ENCODE measurements around the gene CHST8. TPM values are rescaled to one million over a fixed set of nuclear protein-coding genes. Genes with fewer than 3 reads are reported as not detected.

The CHST8 gene, protein sequence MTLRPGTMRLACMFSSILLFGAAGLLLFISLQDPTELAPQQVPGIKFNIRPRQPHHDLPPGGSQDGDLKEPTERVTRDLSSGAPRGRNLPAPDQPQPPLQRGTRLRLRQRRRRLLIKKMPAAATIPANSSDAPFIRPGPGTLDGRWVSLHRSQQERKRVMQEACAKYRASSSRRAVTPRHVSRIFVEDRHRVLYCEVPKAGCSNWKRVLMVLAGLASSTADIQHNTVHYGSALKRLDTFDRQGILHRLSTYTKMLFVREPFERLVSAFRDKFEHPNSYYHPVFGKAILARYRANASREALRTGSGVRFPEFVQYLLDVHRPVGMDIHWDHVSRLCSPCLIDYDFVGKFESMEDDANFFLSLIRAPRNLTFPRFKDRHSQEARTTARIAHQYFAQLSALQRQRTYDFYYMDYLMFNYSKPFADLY
- under 0.01 TPM in 1 of 2 replicates, not detected in the other for total RNA-seq

DNA sequence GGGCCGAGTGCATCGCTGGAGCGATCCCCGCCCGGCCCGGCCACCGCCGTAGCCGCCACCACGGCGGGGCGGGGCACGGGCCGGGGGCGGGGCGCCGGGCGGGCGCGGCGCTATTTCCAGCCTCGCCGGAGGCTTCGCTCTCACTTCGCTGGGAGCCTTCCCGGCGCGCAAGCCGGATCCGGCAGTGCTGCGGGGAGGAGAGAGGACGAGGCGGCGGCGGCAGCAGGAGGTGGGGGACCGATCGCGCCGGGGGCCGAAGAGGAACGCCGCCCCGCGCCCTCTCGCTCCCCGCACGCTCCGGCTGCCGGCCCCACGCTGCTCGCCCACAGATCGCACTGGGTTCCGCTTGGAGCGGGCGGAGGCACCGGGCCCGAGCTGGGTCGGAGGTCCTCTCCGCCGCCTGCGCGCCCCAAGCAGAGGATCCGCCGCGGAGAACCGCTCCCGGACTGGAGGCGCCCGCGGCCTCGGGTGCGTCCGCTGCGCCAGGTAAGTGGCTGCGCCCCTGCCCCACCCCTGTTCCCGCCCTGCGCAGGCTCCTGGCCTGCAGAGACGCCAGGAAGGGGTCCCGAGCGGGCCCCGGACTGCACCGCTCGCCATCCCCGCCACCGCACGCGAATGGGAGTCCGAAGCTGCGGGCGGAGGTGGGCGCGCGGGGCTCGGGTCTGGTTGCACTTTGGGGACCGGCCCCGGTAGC, at the start of gene CHST8:
TSS of gene CHST8 (plus strand) at position 143 of the 694 bp plus-strand sequence. CDS start 67,309 bp downstream, outside the sequence.

DNA sequence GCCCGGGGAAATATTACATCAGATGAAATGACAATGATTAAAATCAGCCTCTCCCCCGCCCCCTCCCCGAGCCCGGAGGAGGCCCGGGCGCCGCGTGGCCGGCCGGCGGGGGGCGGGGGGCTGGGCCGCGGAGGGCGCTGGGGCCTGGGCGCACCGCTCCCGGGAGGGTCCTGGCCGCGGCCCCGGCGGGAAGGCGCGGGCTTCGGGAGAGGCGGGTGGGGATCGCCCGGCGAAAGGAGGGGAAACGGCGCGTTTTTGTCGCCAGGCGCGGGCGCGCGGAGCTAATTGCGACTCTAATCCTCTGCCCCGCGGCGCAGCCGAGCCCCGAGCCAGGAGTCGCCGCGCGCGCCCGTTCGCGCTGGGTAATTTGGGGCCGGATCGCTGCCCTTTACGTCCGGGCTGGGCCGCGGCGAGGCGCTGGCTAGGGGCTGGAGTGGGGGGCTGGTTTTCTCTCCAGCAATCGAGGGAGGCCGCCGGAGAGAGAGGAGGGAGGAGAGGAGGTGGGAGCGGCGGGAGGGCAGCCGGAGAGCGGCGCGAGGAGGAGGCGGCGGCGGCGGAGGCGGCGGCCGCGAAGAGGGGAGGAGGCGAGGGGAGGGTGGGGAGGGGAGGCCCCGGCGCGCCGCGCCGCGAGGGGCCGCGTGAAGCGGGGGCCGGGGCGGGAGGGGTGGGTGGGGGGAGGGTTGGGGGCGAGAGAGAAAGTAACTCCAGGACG, 174.6 kb downstream of the CHST8 start, which contains the start of gene KCTD15:
TSS of gene KCTD15 (plus strand) at position 707 of the 712 bp plus-strand sequence. CDS start 3,585 bp downstream, outside the sequence.

Other genes starting within 250 kb of the CHST8 start
- gene CEBPG, start 248.2 kb upstream of the CHST8 start, total RNA-seq, result 20.6 and 26.9 TPM in 2 replicates
- 42.7 and 65.9 TPM in 2 replicates for gene PEPD, start 100.2 kb upstream of the CHST8 start, total RNA-seq
- gene KCTD15, start 174.9 kb downstream of the CHST8 start, total RNA-seq, result 19.8 and 31.4 TPM in 2 replicates